ENCODE data around the gene COG5. TPM values are rescaled to one million over a fixed set of nuclear protein-coding genes. Genes with fewer than 3 reads are reported as not detected.

COG5 gene
- total RNA-seq, 1 donor from 2014 or later: 37.1 TPM

DNA sequence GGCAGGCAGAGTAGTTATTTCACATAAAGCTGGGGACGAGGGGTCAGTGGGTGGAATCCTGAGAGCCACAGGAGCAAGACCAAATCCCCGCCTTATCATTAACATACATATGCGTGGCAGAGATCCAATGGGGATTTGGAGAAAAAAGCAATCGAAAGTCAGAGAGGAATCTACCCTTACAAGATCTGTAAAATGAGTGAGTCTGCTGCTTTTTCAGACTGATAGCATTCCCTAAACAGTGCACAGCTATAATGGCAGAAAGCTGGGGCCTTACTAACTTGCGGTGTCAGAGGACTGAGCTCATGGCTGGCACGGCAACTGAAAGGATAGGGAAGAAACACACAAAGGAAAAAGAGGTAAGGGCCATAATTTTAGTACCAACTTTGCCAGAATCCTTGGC, 68.8 kb downstream of the COG5 start:
- Histone ChIP-seq H3K27me3 (ENCODE audit: control insufficient read depth, insufficient read depth, low read length) (no peaks in the 10 kb centered on the region), H3K4me3 (ENCODE audit: low read depth, low read length) (no peak overlapping the region), H3K36me3 (ENCODE audit: control insufficient read depth, insufficient read depth, low read length) (peaks cover 1% of the 10 kb centered on the region)
- DNase-seq (ENCODE audit: low read depth): no peak
- TF ChIP-seq, protein P1, sequence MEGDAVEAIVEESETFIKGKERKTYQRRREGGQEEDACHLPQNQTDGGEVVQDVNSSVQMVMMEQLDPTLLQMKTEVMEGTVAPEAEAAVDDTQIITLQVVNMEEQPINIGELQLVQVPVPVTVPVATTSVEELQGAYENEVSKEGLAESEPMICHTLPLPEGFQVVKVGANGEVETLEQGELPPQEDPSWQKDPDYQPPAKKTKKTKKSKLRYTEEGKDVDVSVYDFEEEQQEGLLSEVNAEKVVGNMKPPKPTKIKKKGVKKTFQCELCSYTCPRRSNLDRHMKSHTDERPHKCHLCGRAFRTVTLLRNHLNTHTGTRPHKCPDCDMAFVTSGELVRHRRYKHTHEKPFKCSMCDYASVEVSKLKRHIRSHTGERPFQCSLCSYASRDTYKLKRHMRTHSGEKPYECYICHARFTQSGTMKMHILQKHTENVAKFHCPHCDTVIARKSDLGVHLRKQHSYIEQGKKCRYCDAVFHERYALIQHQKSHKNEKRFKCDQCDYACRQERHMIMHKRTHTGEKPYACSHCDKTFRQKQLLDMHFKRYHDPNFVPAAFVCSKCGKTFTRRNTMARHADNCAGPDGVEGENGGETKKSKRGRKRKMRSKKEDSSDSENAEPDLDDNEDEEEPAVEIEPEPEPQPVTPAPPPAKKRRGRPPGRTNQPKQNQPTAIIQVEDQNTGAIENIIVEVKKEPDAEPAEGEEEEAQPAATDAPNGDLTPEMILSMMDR (IDR thresholded peaks at IDR 0.05; ENCODE audit: insufficient read depth, low read length, poor library complexity, severe bottlenecking): no peak

DNA sequence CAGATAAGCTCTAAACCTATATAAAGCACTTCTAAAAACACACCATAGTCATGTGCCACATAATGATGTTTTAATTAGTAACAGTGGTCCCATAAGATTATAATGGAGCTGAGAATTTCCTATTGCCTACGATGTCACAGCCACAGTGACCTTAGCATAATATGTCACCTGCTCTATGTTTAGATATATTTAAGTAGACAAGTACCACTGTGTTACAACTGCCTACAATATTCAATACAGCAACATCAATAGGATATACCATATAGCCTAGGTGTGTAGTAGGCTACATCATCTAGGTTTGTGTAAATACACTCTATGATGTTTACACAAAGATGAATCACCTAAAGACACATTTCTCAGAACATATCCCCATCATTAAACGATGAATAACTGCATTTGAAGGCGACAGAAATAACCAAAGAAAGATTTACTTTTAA, 69.4 kb downstream of the COG5 start:
- DNase-seq (ENCODE audit: low read depth): no peak
- Histone ChIP-seq H3K27me3 (ENCODE audit: control insufficient read depth, insufficient read depth, low read length) (no peaks in the 10 kb centered on the region), H3K4me3 (ENCODE audit: low read depth, low read length) (no peak overlapping the region), H3K36me3 (ENCODE audit: control insufficient read depth, insufficient read depth, low read length) (peaks cover 1% of the 10 kb centered on the region)
- TF ChIP-seq, protein P1 (IDR thresholded peaks at IDR 0.05; ENCODE audit: insufficient read depth, low read length, poor library complexity, severe bottlenecking): no peak

DNA sequence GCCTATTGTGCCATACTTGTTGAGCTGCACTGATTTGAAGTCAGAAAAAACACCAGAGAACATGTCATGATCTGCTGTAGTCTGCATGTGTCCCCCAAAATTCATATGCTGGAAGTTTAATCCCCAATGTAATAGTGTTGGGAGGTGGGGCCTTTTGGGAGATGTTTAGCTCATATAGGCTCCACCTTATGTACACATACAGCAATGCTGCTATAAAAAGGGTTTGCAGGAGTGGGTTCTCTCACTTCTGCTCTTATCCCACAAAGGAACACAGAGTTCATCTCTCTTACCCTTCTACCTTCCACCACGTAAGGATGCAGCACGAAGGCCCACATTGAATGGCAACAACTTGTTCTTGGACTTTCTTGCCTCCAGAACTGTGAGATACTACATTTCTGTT, 70.8 kb downstream of the COG5 start:
- DNase-seq (ENCODE audit: low read depth): no peak
- TF ChIP-seq, protein P1 (IDR thresholded peaks at IDR 0.05; ENCODE audit: insufficient read depth, low read length, poor library complexity, severe bottlenecking): no peak
- Histone ChIP-seq H3K4me3 (ENCODE audit: low read depth, low read length) (no peak overlapping the region), H3K36me3 (ENCODE audit: control insufficient read depth, insufficient read depth, low read length) (peaks cover 1% of the 10 kb centered on the region), H3K27me3 (ENCODE audit: control insufficient read depth, insufficient read depth, low read length) (no peaks in the 10 kb centered on the region)

DNA sequence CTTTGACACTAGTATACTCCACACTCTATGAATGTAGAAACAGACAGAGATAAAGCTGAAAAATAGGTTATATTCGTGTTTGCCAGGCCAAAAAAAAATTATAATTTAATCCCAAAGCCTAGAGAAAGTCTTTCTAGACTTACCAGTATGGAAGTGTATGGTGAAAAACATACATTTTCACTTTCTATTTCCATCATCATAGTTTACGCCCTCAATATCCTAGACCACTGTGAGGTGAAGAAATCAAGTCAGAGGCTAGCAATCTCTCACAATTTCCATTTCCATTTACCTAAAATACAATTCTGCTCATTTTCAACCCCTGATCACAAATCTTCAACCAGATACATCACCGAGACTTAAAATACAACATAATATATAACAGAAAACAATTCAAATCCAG, 77.7 kb downstream of the COG5 start:
- TF ChIP-seq, protein P1 (IDR thresholded peaks at IDR 0.05; ENCODE audit: insufficient read depth, low read length, poor library complexity, severe bottlenecking): no peak
- no peak overlapping the region for H3K4me3 ChIP-seq (ENCODE audit: low read depth, low read length)
- H3K27me3 ChIP-seq (ENCODE audit: control insufficient read depth, insufficient read depth, low read length): no peaks in the 10 kb centered on the region
- H3K36me3 ChIP-seq (ENCODE audit: control insufficient read depth, insufficient read depth, low read length): no peaks in the 10 kb centered on the region
- no peak for DNase-seq (ENCODE audit: low read depth)

DNA sequence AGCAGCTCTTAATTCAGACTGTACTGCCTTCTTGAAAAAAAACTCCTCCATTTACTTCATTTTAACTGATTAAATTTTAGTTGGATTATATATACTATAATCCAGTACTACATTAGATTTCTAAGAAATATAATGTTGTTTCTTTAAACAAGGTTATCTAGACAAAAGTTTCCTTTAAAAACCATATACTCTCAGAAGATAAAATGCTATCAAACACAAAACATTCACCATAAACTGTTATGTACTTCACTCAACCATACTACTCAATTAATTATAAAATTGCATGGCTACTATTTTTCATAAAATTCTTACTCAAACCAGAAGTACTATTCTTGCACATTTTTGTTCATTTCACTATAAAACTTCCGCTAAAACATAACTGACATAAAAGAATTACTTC, 81.1 kb downstream of the COG5 start:
- no peaks in the 10 kb centered on the region for H3K36me3 ChIP-seq (ENCODE audit: control insufficient read depth, insufficient read depth, low read length)
- H3K27me3 ChIP-seq (ENCODE audit: control insufficient read depth, insufficient read depth, low read length): no peaks in the 10 kb centered on the region
- H3K4me3 ChIP-seq (ENCODE audit: low read depth, low read length): no peak overlapping the region
- DNase-seq (ENCODE audit: low read depth): no peak
- TF ChIP-seq, protein P1 (IDR thresholded peaks at IDR 0.05; ENCODE audit: insufficient read depth, low read length, poor library complexity, severe bottlenecking): no peak

DNA sequence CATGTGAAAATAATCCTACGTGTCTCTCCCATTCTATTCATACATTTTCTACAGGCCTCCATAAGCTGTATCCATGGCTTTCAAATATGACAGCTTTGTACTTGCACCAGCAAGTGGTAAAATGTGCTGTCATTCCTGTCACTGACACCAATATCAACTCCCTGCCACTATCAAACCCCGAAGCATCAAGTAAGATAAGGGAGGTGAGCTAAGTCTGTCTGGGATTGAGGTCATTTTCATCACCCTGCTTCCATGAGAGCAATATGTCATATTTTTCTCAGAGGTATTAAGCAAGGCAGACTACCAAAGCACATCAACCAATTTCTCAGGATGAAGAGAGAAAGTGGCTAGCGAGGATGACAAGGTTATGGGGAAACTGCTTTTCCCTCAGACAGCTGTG, 82.8 kb downstream of the COG5 start:
- TF ChIP-seq, protein P1 (IDR thresholded peaks at IDR 0.05; ENCODE audit: insufficient read depth, low read length, poor library complexity, severe bottlenecking): no peak
- no peak for DNase-seq (ENCODE audit: low read depth)
- Histone ChIP-seq H3K36me3 (ENCODE audit: control insufficient read depth, insufficient read depth, low read length) (no peaks in the 10 kb centered on the region), H3K27me3 (ENCODE audit: control insufficient read depth, insufficient read depth, low read length) (no peaks in the 10 kb centered on the region), H3K4me3 (ENCODE audit: low read depth, low read length) (no peak overlapping the region)

All from kidney epithelial cell (primary cell).